ENCODE results near the gene TAS1R2. TPM values are rescaled to one million over a fixed set of nuclear protein-coding genes. Genes with fewer than 3 reads are reported as not detected.
A peak's percentile ranks its signal among the peaks of the same experiment; 100 is the strongest.

TAS1R2 gene
- total and polyA plus RNA-seq, 3 donors from 2014 or later: 0.19 TPM; not detected in 2

- no peak for DNase-seq
- 75 to 78% methylated on average over 2 of the region's 2 CpGs for WGBS, 2 donors
- Histone ChIP-seq H3K36me3 (ENCODE audit: low read depth, missing control alignments) (no peaks in the 10 kb centered on the region), H3K4me1 (no peaks in the 10 kb centered on the region), H3K27ac (no peak overlapping the region), H3K27me3 (no peaks in the 10 kb centered on the region), H3K4me3 (no peak overlapping the region), H3K9me3 (no peaks in the 10 kb centered on the region)
- peak in 1 of 3 experiments; percentile 7 for TF ChIP-seq CTCF (IDR thresholded peaks at IDR 0.05)
- no peak for TF ChIP-seq POLR2A (IDR thresholded peaks at IDR 0.05)
- intact Hi-C loops (cut with DNase I; ENCODE audit: low total_unique reads): no loop called here
These were observed 31.2 kb downstream of the TAS1R2 start for GRCh38 chr1:18828224-18828623.

DNA sequence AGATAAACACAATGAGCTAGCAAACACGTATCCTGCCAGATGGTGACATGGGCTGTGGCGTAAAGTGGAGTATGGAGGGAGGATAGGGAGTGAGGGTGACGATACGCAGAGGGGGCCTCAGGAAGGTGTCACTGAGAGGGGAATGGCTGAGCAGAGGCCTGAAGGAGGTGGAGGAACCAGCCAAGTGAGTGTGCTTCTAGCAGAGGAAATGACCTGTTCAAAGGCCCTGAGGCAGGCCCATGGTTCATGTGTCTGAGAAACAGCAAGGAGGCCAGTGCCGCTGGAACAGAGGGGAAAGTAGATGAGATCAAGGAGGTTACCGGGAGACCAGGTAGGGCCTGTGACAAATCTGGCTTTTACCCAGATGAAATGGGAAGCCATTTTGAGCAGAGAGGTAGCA is 36.0 kb downstream of the TAS1R2 start:
- H3K27me3 ChIP-seq: no peaks in the 10 kb centered on the region

DNA sequence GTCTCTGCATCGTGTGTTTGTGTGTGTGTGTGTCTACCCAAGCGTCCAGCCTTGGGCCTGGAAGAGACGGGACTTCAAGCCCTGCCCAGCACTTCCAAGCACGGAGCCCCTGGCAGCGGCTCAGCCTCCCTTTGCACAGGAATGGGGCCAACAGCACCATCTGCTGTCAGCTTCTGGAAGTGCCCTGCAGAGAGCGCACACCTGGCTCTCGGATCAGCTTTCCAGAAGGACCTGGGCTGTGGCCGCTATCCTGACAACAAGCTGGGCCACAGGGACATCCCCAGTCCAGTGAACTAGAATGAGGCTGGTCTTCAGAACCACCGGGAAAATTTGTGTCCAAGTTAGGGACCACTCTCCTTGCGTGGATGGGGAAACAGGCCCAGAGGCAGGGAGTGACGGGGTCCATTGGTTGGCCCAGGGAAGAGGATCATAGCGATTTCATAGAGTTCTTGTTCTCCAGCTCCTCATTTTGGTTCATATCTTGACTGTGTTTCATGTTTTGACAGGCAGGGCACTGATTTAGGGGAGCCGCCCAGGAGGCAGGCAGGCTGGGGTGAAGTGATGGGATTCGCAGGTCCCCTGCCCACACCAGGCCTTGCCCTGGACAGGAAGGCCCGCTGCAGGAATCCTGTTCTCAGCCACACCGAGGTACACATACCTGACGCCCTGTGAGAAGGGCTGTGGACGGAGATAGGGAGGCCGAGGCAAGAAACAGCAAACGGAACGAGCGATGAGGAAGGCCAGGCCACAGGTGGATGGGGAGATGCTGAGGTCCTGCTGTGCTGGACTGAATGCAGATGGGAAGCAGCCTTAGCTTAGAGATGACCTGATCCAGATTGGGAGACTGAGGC is 38.4 kb downstream of the TAS1R2 start:
- Histone ChIP-seq H3K4me1 (no peaks in the 10 kb centered on the region), H3K36me3 (ENCODE audit: low read depth, missing control alignments) (no peaks in the 10 kb centered on the region), H3K9me3 (no peaks in the 10 kb centered on the region), H3K27me3 (no peaks in the 10 kb centered on the region), H3K27ac (no peak overlapping the region), H3K4me3 (no peak overlapping the region)
- peak; percentile 87 for DNase-seq
- TF ChIP-seq CTCF (IDR thresholded peaks at IDR 0.05) (peak; percentile 77 to 85 (median 83)), POLR2A (IDR thresholded peaks at IDR 0.05) (no peak)
- 68 to 75% methylated on average over 15 to 17 of the region's 22 CpGs for WGBS, 2 donors
- intact Hi-C loops (cut with DNase I; ENCODE audit: low total_unique reads): no loop called here

More for the DNA sequence above, 36.0 kb downstream of the TAS1R2 start:
- no peak for TF ChIP-seq POLR2A (IDR thresholded peaks at IDR 0.05)
- no peak for TF ChIP-seq CTCF (IDR thresholded peaks at IDR 0.05)
- Histone ChIP-seq H3K9me3 (no peaks in the 10 kb centered on the region), H3K27ac (no peak overlapping the region), H3K4me3 (no peak overlapping the region), H3K36me3 (ENCODE audit: low read depth, missing control alignments) (no peaks in the 10 kb centered on the region), H3K4me1 (no peaks in the 10 kb centered on the region)
- 91 to 97% methylated on average over 6 of the region's 6 CpGs for WGBS, 2 donors
- DNase-seq: no peak
- intact Hi-C loops (cut with DNase I; ENCODE audit: low total_unique reads): no loop called here

DNA sequence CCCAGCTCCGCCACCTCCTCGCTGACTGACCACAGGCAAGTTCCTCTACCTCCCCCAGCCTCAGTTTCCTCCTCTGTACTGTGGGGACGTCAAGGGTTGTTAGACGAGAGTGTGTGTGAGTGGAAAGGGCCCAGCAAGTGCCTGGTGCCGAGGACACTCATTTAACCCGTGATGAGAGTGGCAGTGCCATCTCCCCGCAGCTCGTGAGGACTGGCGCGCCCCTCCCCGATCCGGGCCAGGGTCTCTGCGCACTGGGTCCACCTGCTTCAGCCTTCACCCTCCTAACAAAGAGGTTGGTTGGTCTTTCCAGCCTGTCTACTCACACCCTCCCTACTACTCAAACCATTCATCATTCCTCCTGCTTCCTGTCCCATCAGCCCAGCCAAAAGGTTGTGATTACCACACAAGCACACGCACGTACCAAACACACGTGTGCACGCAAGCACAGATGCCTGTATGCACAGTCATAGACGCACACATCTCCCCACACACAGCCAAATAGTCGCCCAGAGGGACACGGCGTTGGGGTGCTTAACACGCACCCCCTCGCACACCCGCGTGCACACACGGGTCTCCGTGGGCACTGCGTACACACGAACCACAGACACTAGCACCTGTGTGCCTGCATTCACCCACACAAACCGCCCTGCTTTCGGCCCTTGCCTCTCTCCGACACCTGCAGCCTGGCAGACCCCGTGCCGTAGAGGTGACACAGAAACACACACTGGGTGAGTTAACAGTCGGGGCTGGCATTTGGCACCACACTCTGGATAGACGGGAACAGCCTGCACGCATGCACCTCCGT is 39.3 kb downstream of the TAS1R2 start:
- H3K27ac ChIP-seq: no peak overlapping the region
- 77 to 86% methylated on average over 34 to 36 of the region's 38 CpGs for WGBS, 2 donors
- no peaks in the 10 kb centered on the region for H3K9me3 ChIP-seq
- TF ChIP-seq CTCF (IDR thresholded peaks at IDR 0.05) (no peak), POLR2A (IDR thresholded peaks at IDR 0.05) (no peak)
- no peaks in the 10 kb centered on the region for H3K36me3 ChIP-seq (ENCODE audit: low read depth, missing control alignments)
- H3K4me3 ChIP-seq: no peak overlapping the region
- H3K4me1 ChIP-seq: no peaks in the 10 kb centered on the region
- DNase-seq: no peak
- intact Hi-C loops (cut with DNase I; ENCODE audit: low total_unique reads): loop anchor here (10.0 kb wide), 1 partner anchor 215 kb away; no protein-coding TSS in a partner anchor
- H3K27me3 ChIP-seq: no peaks in the 10 kb centered on the region
